HG03159 (cell line): ENCODE measurements around the gene SMPD2.
"Not testable (repeated sequence)": the region's sequence is repeated elsewhere in the genome, so short reads cannot be mapped to it uniquely, and the experiment has no call there.

Experiments used
- ATAC-seq: cut with Tn5 transposase; IDR thresholded peaks from one replicate; pipeline ENCODE4 v1.9.1; 2021; ENCODE audit warnings: mild to moderate bottlenecking, moderate library complexity; ENCODE audit not compliant: unreplicated experiment

The SMPD2 gene

DNA sequence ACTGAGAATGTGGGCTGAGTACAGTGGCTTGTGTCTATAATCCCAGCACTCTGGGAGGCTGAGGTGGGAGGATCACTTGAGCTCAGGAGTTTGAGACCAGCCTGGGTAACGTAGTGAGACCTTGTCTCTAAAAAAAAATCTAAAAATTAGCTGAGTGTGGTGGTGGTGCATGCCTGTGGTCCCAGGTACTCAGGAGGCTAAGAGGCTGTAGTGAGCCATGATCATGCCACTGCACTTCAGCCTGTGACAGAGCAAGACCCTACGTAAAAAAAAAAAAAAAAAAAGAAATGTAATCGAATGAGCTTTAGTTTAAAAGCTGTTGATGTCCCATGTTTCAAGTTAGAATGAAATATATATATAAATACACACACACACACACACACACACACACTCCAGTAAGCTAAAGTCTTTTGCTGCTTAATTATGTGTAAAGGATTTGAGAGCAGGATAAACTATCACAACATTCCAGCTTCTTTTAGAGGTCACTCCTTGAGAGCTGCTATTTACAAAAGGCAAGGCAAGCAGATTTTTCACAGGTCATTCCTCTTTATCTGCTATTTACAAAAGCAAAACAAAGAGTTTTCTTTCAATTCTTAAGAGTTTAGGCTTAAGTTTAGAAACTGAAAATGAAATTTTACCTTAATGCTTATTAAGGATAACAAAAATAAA lies 19.8 kb downstream of the SMPD2 start:
- ATAC-seq = no peak

DNA sequence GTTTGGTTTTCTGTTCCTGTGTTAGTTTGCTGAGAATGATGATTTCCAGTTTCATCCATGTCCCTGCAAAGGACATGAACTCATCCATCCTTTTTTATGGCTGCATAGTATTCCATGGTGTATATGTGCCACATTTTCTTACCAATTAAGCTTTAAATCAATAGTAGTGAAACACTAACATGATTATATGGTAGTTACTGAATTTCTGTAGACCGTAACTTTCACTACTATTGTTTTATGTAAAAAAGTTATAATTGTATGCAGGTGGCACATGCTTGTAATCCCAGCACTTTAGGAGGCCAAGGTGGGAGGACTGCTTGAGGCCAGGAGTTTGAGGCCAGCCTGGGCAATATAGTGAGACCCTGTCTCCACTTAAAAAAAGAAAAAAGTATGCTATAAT lies 20.7 kb downstream of the SMPD2 start:
- ATAC-seq = not testable (repeated sequence)

DNA sequence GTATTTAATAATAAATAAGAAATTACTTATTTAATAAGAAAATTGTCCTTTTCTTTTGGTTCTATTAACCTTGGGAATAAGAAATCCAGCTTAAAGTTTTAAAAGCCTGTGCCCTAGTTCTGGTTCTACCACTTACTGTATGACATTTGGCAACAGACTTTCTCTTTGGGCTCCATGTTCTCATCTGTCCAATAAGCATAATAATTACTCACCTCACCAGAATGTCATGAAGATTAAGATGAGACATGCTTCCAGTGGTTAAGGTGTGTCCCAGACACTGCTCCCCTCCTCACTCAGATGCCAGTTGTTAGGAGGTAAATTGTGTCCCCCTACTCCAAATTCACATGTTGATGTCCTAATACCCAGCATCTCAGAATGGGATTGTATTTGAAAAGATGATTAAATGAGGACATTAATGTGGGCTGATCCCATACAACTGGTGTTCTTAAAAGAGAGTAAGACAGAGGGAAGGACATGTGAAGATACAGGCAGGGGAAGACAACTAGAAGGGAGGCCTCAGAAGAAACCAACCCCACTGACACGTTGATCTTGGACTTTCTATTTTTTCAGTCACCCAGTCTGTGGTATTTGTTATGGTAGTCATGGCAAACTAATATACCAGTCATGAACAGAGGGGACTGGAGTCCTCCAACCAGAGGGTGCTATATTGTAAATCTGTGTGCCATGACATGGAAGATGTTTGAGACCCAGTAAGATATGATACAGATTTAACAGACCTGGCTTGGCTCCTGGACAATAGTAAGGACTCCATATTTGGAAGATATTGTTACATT lies 21.4 kb downstream of the SMPD2 start:
- ATAC-seq = no peak

DNA sequence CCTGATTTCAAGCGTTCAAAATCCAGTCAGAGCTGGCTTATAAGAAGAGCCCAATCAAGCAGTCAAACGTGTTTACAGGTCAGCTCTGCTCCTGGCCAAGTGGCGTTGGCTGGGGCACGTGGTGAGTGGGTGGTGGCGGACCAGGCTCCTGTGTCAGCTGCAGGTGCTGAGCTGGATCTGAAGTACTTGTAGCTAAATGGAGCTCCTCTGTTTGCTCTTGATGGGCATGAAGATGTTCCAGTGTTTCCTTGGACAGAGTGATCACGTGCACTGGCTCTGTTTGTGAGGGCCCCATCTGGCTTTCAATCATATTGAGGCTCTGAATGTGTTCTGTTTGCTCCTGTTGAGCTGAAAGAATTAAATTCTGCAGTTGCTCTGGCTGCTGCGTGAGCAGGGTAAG lies 25.2 kb downstream of the SMPD2 start:
- no peak for ATAC-seq

DNA sequence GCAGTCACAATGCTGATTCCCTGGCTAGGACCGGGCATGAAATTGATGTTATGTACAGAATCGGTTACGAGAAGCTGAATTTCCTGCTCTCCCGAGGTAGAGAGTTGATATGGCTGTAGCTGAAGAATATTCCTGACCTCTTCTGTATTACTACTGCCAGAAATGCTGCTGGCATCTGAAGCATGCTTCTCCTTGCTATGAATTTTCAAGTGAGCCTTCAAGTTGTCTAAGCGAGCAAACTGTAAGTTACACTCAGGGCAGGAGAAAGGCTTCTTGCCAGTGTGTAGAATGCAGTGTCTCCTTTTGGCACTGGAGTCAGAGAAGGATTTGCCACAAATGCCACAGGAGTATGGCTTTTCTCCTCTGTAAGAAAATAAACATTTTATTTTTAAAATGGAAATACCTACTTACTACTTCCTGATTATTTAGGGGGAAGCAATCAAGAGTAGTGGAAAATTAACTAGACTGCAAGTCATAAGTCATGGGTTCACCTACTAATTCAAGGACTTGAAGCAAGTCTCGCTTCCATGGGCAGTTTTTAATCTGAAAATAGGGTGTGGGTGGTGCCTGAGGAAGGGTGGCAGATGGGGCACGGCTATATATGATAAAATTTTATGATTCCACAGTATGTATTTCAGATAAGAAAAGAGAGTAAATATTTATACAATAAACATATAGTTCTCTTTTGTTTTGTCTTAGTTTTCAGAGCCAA lies 25.8 kb downstream of the SMPD2 start:
- ATAC-seq = no peak

DNA sequence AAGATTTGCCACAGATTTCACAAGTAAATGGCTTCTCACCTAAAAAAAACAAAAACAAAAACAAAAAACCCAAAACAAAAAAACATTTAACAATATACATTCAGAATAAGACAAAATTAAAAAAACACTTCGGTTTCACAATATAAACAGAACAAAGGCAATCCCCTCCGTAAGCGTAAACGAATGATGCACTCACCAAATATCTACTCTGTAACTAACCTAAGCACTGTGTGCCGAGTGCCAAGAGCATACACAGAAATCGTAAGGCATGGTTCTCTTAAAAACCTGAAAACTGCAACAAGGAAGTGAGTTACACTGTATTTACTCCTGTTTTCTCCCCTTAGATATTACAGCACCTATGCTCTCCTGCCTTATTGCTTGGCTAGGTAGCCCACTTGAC lies 27.2 kb downstream of the SMPD2 start:
- ATAC-seq = no peak

DNA sequence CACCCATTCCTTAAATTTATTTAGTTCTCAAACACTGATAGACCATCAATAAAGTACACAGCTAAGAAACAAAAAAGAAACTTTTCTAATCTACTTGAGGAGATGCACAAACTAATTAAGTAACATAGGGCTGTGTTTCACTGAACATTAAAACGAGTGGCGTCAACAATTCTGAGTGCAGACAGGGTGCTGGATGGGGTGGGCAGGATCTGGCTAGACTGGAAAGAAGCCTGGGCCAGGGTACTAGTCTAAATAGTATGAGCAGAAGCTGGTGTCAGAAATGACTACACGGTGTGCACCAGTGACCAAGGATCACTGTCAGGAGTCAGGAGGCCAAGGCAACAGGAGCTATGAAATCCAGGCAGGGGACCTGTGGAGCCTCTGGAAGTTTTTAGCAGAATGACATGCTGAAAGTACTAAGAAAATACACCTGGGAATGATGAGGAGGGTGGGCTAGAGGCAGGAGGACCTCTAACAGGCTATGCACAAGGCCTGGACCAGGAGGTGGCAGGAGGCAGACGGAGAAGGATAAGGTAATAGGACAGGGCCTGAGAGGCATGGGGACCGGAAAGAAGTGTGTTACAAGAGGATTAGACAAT lies 29.2 kb downstream of the SMPD2 start:
- ATAC-seq = no peak

DNA sequence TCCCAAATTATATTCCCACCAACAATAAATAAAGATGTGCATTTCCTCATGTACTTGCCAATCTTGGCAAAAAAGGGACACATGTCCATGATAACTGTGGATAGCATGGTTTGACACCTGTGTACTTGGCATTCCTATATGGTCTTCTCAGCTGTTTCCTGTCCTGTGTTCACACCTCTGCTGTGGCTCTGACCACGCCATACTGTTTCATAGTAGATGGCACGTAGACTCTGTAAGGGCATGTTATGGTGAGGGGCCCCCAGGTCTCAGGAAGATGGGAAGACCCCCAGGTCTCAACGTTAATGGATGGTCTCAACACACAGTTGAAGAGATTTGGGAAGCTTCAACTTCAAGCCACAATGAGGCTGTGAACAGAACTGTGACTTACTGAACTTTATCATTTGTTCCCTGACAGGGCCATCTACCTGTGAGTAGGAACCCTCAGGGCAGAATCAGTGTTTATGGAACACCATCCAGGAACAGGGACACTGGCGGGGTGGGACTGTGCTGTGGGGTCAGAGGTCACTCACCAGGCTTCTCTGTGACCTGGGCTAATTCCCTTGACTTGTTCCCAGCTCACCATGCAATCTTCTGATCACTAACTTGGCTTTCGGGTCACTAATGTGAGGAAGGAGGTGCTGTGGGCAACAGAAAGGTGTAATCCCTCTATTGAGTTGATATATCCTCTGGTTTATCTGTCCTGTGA lies 30.7 kb downstream of the SMPD2 start:
- ATAC-seq = no peak

DNA sequence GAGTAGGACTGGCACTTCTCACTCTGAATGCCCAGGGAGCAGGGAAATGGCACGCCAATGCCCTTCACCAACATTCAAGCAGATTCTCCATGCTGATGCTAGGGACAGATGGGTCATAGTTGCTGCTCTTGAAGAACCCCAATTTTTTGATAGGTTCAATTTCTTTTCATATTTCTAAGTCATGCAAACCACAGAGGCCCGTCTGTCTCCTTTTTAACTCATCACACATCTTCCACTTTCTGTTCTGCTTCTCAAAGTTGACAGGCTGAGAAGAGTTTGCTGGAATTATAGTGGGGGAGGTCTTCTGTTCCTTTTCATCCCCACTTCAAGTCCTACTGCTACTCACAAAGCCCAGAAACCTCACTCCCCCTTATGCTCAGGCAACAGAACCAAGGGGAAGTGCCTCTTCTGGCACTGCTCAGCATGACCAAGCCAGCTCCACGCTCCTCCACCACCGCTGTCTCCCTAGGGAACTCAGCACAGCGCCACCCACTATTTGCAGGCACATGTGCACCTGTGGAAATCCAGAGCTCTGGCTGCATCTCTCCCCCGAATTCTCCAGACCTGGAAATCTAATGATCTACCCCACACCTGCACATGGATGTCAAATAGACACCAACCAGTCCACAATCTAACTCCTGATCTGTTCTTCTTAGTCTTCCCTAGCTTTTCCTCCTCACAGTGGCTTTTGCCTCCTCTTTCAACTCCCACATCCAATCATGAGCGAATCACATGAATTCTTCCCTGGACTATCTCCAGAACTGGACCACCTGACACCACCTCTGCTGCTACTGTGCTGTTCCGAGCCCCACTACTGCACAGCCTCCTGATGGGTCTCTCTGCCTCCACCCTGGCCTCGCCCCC lies 31.8 kb downstream of the SMPD2 start:
- no peak for ATAC-seq

DNA sequence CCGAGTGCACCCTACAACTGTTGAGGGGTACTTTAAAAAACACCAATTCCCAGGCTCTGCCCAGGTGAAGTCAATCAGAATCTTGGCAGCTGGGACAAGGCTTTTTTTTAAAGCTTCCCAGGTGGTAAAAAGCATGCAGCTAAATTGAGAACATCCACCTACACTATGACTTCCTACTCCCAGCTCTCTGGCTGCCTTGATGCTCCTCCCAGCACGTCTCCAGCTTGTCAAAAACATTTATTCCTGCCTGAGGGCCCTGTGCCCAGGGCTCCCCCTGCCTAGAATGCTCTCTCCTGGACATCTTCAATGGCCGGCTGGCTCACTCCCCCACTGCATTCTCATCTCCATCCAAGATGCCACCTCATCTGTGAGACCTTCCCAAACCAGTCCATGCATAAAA lies 32.6 kb downstream of the SMPD2 start:
- no peak for ATAC-seq

DNA sequence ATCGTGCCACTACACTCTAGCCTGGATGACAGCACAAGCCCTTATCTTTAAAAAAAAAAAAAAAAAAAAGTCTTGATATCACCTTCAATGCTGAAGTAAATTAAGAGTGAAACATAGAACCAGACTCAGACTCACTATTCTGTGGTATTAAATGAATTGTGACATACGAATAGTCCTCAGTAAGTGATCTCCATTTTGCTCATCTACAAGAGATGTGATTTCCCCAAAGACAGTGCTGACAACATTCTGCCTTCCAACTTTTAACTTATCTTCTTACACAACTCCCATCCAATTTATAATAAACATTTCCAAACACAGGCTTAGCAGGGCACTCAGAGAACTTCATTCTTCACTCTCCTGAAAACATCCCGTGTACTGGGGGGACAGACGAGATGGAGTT lies 34.5 kb downstream of the SMPD2 start:
- no peak for ATAC-seq

DNA sequence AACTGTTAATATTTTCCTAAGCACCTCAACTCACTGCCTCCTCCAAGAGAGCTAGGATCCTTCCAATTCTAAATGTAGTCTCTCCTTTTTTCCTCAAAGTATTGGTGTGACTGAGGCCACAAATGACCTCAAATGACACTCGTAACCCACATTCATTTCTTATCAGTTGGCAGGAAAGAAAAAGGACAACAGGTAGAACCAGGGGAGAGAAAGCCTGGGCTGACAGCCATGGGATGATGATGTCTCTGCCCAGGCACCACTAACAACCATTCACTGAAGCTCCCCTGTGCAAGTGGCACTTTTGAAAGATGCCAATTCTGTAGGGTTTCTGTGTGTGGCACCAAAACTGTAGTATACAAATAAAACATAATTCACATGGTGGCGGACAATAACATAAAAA lies 35.1 kb downstream of the SMPD2 start:
- ATAC-seq = no peak

DNA sequence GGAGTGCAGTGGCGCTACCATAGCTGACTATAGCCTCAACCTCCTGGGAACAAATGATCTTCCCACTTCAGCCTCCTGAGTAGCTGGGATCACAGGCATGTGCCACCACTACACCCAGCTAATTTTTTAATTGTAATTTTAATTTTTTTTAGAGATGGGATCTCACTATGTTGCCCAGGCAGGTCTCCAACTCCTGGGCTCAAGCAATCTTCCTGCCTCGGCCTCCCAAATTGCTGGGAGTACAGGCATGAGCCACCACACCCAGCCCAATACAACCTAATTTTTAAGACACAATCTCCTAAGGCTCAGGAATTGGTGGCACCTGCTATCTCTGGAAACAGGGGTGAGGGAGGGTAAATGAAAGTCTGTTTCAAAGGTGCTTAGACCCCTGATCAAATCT lies 36.7 kb downstream of the SMPD2 start:
- no peak for ATAC-seq

DNA sequence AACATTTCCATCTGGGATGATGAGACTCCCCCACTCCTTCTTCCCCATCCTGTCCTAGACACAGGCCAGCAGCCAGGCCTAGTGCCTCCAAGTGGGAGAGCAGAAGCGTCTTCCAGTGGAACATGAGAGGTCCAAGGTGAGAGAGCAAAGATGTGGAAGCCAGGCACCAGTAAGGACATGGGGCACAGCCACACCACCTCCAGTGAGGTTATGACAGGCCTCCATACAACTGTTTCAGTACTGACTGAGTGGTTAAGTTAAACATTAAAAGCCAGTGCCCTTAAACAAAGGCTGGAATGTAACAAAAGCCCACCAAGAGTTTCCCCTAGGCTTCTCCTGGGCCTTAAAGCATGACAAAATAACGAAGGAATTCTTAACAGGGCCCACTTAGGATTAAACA lies 37.2 kb downstream of the SMPD2 start:
- peak; percentile 57 for ATAC-seq

DNA sequence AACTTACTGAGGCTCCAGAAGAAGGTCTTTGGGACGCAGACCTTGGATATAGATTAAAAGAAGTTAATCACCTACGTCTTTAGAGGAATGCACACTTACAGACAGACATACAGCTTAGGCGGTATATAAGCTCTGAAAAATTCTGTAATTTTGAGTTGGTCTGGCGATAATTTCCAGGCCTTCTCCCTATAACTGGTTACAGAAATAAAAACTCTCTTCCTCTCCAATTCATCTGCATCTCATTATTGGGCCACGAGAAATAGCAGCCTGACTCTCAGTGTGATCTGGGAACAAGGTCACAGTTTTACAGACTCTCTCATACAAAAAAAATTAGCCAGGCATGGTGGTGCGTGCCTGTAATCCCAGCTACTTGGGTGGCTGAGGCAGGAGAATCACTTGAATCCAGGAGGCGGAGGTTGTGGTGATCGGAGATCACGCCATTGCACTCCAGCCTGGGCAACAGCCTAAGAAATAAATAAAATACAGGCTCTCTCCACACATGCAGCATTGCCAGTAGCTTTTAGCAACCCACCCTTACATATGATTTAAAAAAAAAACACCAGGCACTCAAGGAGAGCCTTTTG lies 37.8 kb downstream of the SMPD2 start:
- no peak for ATAC-seq

DNA sequence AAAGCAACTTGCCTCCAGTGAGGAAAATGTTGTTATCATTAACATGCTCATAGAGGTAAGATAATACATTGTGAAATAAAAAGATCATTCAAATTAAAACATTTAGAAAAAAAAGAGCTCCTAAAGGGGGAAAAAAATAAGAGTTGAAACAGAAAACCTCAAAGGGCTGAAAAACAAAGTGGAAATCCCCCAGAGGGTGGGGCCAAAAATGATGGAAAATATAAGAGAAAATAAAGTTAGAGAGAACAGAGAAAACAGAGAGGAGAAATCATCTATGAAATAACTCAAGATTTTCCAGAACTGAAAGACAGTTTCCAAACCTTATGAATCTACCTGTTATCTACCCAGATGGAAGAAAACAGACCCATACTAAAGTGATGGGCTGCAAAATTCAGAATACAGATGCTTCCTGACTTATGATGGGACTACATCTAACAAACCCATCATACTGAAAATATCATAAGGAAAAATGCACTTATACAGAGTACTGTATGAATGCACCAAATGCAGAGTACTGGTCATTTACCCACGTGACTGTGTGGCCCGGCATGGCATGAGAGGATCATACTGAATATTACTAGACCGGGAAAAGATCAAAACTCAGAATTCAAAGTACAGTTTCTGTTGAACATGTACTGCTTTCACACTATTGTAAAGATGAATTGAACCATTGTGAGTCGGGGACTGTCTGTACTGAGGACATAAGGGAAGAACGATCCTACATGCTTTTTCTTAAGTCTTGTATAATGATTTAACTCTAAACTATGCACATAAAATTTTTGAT lies 38.5 kb downstream of the SMPD2 start:
- ATAC-seq = no peak

DNA sequence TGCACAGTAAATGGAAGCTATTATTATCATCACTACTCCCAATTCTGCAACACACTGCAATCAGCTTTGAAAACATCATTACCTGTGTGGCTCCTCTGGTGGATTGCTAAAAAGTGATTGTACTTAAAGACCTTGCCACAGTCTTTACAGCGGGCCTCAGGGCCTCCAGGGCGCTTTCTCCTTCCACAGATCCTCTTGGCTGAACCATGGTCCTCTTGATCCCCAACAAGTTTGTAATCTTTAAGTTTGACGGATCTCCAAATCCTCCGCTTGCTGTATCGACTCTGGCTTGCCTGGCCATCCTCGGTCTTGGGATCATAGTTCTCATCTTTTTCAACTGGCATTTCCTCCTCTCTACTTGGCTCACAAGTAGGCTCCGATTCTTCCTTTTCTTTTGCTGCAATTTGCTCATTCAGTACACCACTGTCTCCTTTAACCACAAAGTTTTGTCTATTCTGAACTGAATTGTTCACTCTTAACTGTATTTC lies 40.5 kb downstream of the SMPD2 start:
- ATAC-seq = no peak

DNA sequence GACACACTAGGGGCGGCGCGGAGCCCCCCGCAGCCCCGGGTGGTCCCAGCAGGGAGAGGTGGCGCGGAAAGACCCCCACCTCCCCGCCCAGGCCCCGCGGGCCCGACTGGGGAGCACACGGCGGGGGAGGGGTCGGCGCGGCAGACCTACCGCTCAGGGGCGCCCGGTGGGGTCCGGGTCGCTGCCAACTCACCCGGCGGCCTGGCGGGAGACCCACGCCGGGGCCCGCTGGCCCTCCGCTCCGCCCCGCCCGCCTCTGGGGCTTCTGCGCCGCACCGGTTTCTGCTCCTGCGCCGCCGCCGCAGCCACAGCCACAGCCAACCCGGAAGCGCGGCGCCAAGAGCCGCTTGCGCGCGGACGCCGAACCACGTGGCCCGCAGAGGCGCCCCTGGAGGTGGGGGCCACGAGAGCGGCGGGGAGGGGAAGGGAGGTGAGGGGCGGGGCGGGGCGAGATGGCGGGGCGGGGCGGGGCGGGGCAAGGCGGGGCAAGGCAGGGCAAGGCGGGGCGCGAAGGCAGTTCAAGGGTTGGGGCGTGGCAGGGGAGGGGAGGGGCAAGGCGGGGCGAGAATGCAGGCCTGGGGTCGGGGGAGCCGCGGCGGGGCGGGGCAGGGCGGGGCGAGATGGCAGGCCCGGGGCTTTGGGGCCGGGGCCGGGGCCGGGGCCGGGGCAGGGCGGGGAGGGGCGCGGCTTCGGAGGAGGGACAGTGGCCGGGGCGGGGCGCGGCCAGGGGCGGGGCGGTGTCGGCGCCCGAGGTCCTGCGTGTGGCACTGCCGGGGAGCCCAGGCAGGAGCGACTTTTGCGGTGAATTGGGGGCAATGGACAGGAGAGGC lies 42.6 kb downstream of the SMPD2 start, which contains the start of gene ZBTB24:
Gene ZBTB24 (minus strand): TSS at position 315 of the 830 bp plus-strand sequence. CDS start 1,193 bp downstream, outside the sequence.
- ATAC-seq = peak; percentile 92
